ENCODE data around the gene CCDC50.

DNA sequence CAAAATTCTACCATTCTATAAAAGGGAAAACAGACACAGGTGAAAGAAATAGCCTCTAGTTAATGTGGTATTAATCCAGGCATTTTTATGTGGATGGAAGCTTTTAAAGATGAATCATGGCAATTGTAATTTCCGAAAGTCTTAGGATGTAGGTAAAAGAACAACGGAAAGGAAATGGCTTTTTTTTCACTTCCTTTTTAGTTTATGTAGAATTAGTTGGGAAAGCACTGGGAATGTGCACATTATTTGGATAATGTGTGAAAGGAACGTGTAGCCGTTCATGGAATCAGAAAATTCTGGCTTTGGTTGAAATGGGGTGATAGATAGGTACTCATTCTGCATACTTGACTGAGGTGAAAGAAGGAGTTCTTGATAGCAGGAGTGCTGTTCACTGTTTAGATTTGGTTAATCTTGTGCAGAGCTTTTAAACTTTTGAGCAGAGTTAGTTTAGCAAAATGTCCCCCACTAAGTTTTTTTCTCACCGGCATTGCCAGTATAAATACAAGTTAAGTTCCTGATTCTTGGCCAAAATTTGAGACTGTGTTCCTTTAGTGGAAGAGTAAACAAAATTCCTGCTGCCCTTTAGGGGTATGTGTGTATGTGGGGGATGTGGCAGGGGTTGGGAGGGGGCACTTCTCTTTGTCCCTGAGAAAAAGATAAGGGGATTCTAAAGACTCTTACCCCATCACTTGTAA lies 21.3 kb downstream of the CCDC50 start:
- TF ChIP-seq EZH2 (IDR thresholded peaks at IDR 0.05) (no peak), EZH2phosphoT487 (IDR thresholded peaks at IDR 0.05) (no peak)
- TF ChIP-seq, protein P1, sequence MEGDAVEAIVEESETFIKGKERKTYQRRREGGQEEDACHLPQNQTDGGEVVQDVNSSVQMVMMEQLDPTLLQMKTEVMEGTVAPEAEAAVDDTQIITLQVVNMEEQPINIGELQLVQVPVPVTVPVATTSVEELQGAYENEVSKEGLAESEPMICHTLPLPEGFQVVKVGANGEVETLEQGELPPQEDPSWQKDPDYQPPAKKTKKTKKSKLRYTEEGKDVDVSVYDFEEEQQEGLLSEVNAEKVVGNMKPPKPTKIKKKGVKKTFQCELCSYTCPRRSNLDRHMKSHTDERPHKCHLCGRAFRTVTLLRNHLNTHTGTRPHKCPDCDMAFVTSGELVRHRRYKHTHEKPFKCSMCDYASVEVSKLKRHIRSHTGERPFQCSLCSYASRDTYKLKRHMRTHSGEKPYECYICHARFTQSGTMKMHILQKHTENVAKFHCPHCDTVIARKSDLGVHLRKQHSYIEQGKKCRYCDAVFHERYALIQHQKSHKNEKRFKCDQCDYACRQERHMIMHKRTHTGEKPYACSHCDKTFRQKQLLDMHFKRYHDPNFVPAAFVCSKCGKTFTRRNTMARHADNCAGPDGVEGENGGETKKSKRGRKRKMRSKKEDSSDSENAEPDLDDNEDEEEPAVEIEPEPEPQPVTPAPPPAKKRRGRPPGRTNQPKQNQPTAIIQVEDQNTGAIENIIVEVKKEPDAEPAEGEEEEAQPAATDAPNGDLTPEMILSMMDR (IDR thresholded peaks at IDR 0.05): no peak

Measured in neural progenitor cell (in vitro differentiated cells).